OCI-LY7 (cell line): Measurements from ENCODE around the gene MAP3K14.

Experiments
- EZH2phosphoT487 ChIP-seq: fragments of 200-600 bp; sonication (generic); IDR thresholded peaks from 2 replicates; pipeline ENCODE4 v1.6.1; 2018; ENCODE audit warnings: low read depth, borderline replicate concordance, mild to moderate bottlenecking, mixed run types, antibody characterized with exemption, low read length, moderate library complexity, mixed read lengths
- TF ChIP-seq, protein P1 (sequence below): fragments of 200-600 bp; sonication (generic); conservative IDR thresholded peaks from 2 replicates; pipeline ENCODE4 v1.5.1; 2014; ENCODE audit warnings: mild to moderate bottlenecking, antibody characterized with exemption, low read length, moderate library complexity, mixed read lengths

GRCh38 chr17:45326626-45327025 lies 9.8 kb upstream of the MAP3K14 start:
- TF ChIP-seq, protein P1, sequence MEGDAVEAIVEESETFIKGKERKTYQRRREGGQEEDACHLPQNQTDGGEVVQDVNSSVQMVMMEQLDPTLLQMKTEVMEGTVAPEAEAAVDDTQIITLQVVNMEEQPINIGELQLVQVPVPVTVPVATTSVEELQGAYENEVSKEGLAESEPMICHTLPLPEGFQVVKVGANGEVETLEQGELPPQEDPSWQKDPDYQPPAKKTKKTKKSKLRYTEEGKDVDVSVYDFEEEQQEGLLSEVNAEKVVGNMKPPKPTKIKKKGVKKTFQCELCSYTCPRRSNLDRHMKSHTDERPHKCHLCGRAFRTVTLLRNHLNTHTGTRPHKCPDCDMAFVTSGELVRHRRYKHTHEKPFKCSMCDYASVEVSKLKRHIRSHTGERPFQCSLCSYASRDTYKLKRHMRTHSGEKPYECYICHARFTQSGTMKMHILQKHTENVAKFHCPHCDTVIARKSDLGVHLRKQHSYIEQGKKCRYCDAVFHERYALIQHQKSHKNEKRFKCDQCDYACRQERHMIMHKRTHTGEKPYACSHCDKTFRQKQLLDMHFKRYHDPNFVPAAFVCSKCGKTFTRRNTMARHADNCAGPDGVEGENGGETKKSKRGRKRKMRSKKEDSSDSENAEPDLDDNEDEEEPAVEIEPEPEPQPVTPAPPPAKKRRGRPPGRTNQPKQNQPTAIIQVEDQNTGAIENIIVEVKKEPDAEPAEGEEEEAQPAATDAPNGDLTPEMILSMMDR: no peak
- TF ChIP-seq EZH2phosphoT487: no peak
